ENCODE data around the gene CELF2.

The CELF2 gene

GRCh38 chr10:11020548-11020942, 2.9 kb downstream of the CELF2 start:
- in situ Hi-C loops (cut with HindIII; ENCODE audit: low sequenced_read_pairs) = no loop called here

- in situ Hi-C loops (cut with HindIII; ENCODE audit: low sequenced_read_pairs) = no loop called here
Observed at GRCh38 chr10:11022213-11022612, 4.5 kb downstream of the CELF2 start.

- in situ Hi-C loops (cut with HindIII; ENCODE audit: low sequenced_read_pairs) = no loop called here
Observed at GRCh38 chr10:11023009-11023953, 5.6 kb downstream of the CELF2 start.

GRCh38 chr10:11024596-11024995, 6.9 kb downstream of the CELF2 start:
- in situ Hi-C loops (cut with HindIII; ENCODE audit: low sequenced_read_pairs) = no loop called here

- in situ Hi-C loops (cut with HindIII; ENCODE audit: low sequenced_read_pairs) = no loop called here
Observed at GRCh38 chr10:11025978-11026377, 8.3 kb downstream of the CELF2 start.

- in situ Hi-C loops (cut with HindIII; ENCODE audit: low sequenced_read_pairs) = no loop called here
Observed at GRCh38 chr10:11026773-11027172, 9.1 kb downstream of the CELF2 start.

GRCh38 chr10:11034762-11035161, 17.1 kb downstream of the CELF2 start:
- in situ Hi-C loops (cut with HindIII; ENCODE audit: low sequenced_read_pairs) = no loop called here

- in situ Hi-C loops (cut with HindIII; ENCODE audit: low sequenced_read_pairs) = no loop called here
Observed at GRCh38 chr10:11035301-11035991, 17.8 kb downstream of the CELF2 start.

GRCh38 chr10:11036424-11037011, 18.8 kb downstream of the CELF2 start:
- in situ Hi-C loops (cut with HindIII; ENCODE audit: low sequenced_read_pairs) = no loop called here

- in situ Hi-C loops (cut with HindIII; ENCODE audit: low sequenced_read_pairs) = no loop called here
Observed at GRCh38 chr10:11037991-11038390, 20.3 kb downstream of the CELF2 start.

GRCh38 chr10:11042357-11042756, 24.7 kb downstream of the CELF2 start:
- in situ Hi-C loops (cut with HindIII; ENCODE audit: low sequenced_read_pairs) = no loop called here

- in situ Hi-C loops (cut with HindIII; ENCODE audit: low sequenced_read_pairs) = no loop called here
Observed at GRCh38 chr10:11043039-11043438, 25.4 kb downstream of the CELF2 start.

GRCh38 chr10:11043446-11044127, 25.9 kb downstream of the CELF2 start:
- in situ Hi-C loops (cut with HindIII; ENCODE audit: low sequenced_read_pairs) = no loop called here

- in situ Hi-C loops (cut with HindIII; ENCODE audit: low sequenced_read_pairs) = no loop called here
Observed at GRCh38 chr10:11045487-11045886, 27.8 kb downstream of the CELF2 start.

GRCh38 chr10:11045995-11046775, 28.5 kb downstream of the CELF2 start:
- in situ Hi-C loops (cut with HindIII; ENCODE audit: low sequenced_read_pairs) = no loop called here

- in situ Hi-C loops (cut with HindIII; ENCODE audit: low sequenced_read_pairs) = no loop called here
Observed at GRCh38 chr10:11046776-11047160, 29.1 kb downstream of the CELF2 start.

GRCh38 chr10:11048707-11049278, 31.1 kb downstream of the CELF2 start:
- in situ Hi-C loops (cut with HindIII; ENCODE audit: low sequenced_read_pairs) = no loop called here

GRCh38 chr10:11049806-11050205, 32.1 kb downstream of the CELF2 start:
- in situ Hi-C loops (cut with HindIII; ENCODE audit: low sequenced_read_pairs) = loop anchor here (5.0 kb wide), 1 partner anchor 62 kb away; no protein-coding TSS in a partner anchor

GRCh38 chr10:11050301-11051287, 32.9 kb downstream of the CELF2 start:
- in situ Hi-C loops (cut with HindIII; ENCODE audit: low sequenced_read_pairs) = loop anchor here (5.0 kb wide), 1 partner anchor 62 kb away; no protein-coding TSS in a partner anchor
